Measurements from ENCODE around the gene PARL. TPM values are rescaled to one million over a fixed set of nuclear protein-coding genes. Genes with fewer than 3 reads are reported as not detected.

Gene PARL
- total and polyA plus RNA-seq, 2 of the 13 experiments (the other 11 are each of a cell fraction or from before 2014, with no cell fraction given), result 46.3 to 58.6 TPM

GRCh38 chr3:183884427-183885296, at the start of gene PARL (continued):
- TF ChIP-seq ZNF17 (CRISPR knock-in tag; IDR thresholded peaks at IDR 0.05), result no peak
- TF ChIP-seq, protein P1, sequence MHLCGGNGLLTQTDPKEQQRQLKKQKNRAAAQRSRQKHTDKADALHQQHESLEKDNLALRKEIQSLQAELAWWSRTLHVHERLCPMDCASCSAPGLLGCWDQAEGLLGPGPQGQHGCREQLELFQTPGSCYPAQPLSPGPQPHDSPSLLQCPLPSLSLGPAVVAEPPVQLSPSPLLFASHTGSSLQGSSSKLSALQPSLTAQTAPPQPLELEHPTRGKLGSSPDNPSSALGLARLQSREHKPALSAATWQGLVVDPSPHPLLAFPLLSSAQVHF (CRISPR knock-in tag; IDR thresholded peaks at IDR 0.05), result peak; percentile 79
- no peak for TF ChIP-seq ONECUT2 (CRISPR knock-in tag; IDR thresholded peaks at IDR 0.05)
- TF ChIP-seq ZFAT (CRISPR knock-in tag; conservative IDR thresholded peaks at IDR 0.05), result no peak
- no peak for TF ChIP-seq ZNF10 (CRISPR knock-in tag; IDR thresholded peaks at IDR 0.05; ENCODE audit: borderline replicate concordance, low read depth)
- TF ChIP-seq ZNF749 (CRISPR knock-in tag; IDR thresholded peaks at IDR 0.05; ENCODE audit: borderline replicate concordance), result peak; percentile 96
- TF ChIP-seq SOX13 (IDR thresholded peaks at IDR 0.05), result no peak
- TF ChIP-seq SOX13 (CRISPR knock-in tag; conservative IDR thresholded peaks at IDR 0.05 in 1 of 2, IDR thresholded peaks at IDR 0.05 in 1 of 2), result peak in 1 of 2 experiments; percentile 53; a peak in 1 of 4 replicates
- no peak; the same call in 1 of the 2 replicates for TF ChIP-seq ZNF557 (CRISPR knock-in tag; IDR thresholded peaks at IDR 0.05)
- TF ChIP-seq YY1 (IDR thresholded peaks at IDR 0.05; ENCODE audit: insufficient read depth, insufficient replicate concordance, low read depth, low read length), result peak; percentile 95
- TF ChIP-seq SMC3 (IDR thresholded peaks at IDR 0.05; ENCODE audit: low read length), result no peak; the same call in 1 of the 2 replicates
- no peak for TF ChIP-seq ZNF180 (CRISPR knock-in tag; IDR thresholded peaks at IDR 0.05; ENCODE audit: borderline replicate concordance, low read depth)
- TF ChIP-seq, protein P2, sequence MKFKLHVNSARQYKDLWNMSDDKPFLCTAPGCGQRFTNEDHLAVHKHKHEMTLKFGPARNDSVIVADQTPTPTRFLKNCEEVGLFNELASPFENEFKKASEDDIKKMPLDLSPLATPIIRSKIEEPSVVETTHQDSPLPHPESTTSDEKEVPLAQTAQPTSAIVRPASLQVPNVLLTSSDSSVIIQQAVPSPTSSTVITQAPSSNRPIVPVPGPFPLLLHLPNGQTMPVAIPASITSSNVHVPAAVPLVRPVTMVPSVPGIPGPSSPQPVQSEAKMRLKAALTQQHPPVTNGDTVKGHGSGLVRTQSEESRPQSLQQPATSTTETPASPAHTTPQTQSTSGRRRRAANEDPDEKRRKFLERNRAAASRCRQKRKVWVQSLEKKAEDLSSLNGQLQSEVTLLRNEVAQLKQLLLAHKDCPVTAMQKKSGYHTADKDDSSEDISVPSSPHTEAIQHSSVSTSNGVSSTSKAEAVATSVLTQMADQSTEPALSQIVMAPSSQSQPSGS (CRISPR knock-in tag; IDR thresholded peaks at IDR 0.05), result peak; percentile 91
- peak; percentile 78 for TF ChIP-seq IKZF4 (CRISPR knock-in tag; IDR thresholded peaks at IDR 0.05; ENCODE audit: borderline replicate concordance, low read depth, not compliant biosample characterization)
- TF ChIP-seq ZNF256 (CRISPR knock-in tag; conservative IDR thresholded peaks at IDR 0.05), result no peak
- TF ChIP-seq CHD4 (IDR thresholded peaks at IDR 0.05; ENCODE audit: borderline replicate concordance, low read length), result no peak
- TF ChIP-seq ZNF343 (CRISPR knock-in tag; IDR thresholded peaks at IDR 0.05), result peak; percentile 72
- TF ChIP-seq ZNF350 (CRISPR knock-in tag; IDR thresholded peaks at IDR 0.05; ENCODE audit: borderline replicate concordance, low read depth), result peak; percentile 96; the same call in 1 of the 2 replicates
- peak; percentile 48 for TF ChIP-seq CBX1 (IDR thresholded peaks at IDR 0.05; ENCODE audit: low read depth)
- TF ChIP-seq MZF1 (CRISPR knock-in tag; IDR thresholded peaks at IDR 0.05; ENCODE audit: borderline replicate concordance), result peak; percentile 54; the same call in 1 of the 2 replicates
- TF ChIP-seq ZNF121 (CRISPR knock-in tag; IDR thresholded peaks at IDR 0.05), result peak; percentile 87
- peak; percentile 90 to 94 for TF ChIP-seq POLR2A (IDR thresholded peaks at IDR 0.05; ENCODE audit: insufficient read depth in 1 of 2, low read depth in 2 of 2, low read length in 2 of 2)
- no peak for TF ChIP-seq ZNF550 (CRISPR knock-in tag; IDR thresholded peaks at IDR 0.05; ENCODE audit: borderline replicate concordance)
- peak; percentile 81; the same call in 1 of the 2 replicates for TF ChIP-seq ZNF34 (CRISPR knock-in tag; IDR thresholded peaks at IDR 0.05; ENCODE audit: borderline replicate concordance)
- peak; percentile 83 for TF ChIP-seq STAG1 (CRISPR knock-in tag; IDR thresholded peaks at IDR 0.05)
- TF ChIP-seq KLF6 (CRISPR knock-in tag; IDR thresholded peaks at IDR 0.05), result peak; percentile 95
- TF ChIP-seq MYC (CRISPR knock-in tag; IDR thresholded peaks at IDR 0.05; ENCODE audit: borderline replicate concordance), result peak; percentile 99
- no peak for TF ChIP-seq ELF4 (CRISPR knock-in tag; IDR thresholded peaks at IDR 0.05; ENCODE audit: borderline replicate concordance)
- TF ChIP-seq ZNF670 (CRISPR knock-in tag; IDR thresholded peaks at IDR 0.05; ENCODE audit: borderline replicate concordance), result peak; percentile 94
- peak; percentile 77; the same call in 1 of the 2 replicates for TF ChIP-seq PCBP1 (IDR thresholded peaks at IDR 0.05; ENCODE audit: borderline replicate concordance, low read depth, low read length)

All from HepG2 (cell line).